ENCODE results near the gene TTYH3. TPM values are rescaled to one million over a fixed set of nuclear protein-coding genes. Genes with fewer than 3 reads are reported as not detected.

TTYH3 gene
- total and polyA plus RNA-seq, 9 of the 15 experiments (the other 6 are each of a cell fraction or from before 2014, with no cell fraction given), result 0.01 to 5.5 (median 1.1) TPM

- no peak for TF ChIP-seq MGA (IDR thresholded peaks at IDR 0.05)
- TF ChIP-seq SNRNP70 (optimal IDR thresholded peaks at IDR 0.05; ENCODE audit: low read depth, low read length), result no peak
- no peak for TF ChIP-seq TAF15 (IDR thresholded peaks at IDR 0.05; ENCODE audit: low read depth, low read length)
- TF ChIP-seq ZNF57 (CRISPR knock-in tag; IDR thresholded peaks at IDR 0.05), result no peak
- TF ChIP-seq HBP1 (CRISPR knock-in tag; IDR thresholded peaks at IDR 0.05), result no peak
- no peak for TF ChIP-seq ZNF717 (CRISPR knock-in tag; IDR thresholded peaks at IDR 0.05)
- TF ChIP-seq EGR1 (conservative IDR thresholded peaks at IDR 0.05), result peak; percentile 48
- TF ChIP-seq KAT7 (CRISPR knock-in tag; IDR thresholded peaks at IDR 0.05; ENCODE audit: borderline replicate concordance), result no peak
These were observed 44.7 kb upstream of the TTYH3 start (continued) for GRCh38 chr7:2587134-2587533.
